ENCODE results near the gene ERF. TPM values are rescaled to one million over a fixed set of nuclear protein-coding genes. Genes with fewer than 3 reads are reported as not detected.
A peak's percentile ranks its signal among the peaks of the same experiment; 100 is the strongest.

ERF gene
- polyA plus RNA-seq, 1 of the 3 experiments (the other 2 are of a cell fraction) = 89.6 TPM

DNA sequence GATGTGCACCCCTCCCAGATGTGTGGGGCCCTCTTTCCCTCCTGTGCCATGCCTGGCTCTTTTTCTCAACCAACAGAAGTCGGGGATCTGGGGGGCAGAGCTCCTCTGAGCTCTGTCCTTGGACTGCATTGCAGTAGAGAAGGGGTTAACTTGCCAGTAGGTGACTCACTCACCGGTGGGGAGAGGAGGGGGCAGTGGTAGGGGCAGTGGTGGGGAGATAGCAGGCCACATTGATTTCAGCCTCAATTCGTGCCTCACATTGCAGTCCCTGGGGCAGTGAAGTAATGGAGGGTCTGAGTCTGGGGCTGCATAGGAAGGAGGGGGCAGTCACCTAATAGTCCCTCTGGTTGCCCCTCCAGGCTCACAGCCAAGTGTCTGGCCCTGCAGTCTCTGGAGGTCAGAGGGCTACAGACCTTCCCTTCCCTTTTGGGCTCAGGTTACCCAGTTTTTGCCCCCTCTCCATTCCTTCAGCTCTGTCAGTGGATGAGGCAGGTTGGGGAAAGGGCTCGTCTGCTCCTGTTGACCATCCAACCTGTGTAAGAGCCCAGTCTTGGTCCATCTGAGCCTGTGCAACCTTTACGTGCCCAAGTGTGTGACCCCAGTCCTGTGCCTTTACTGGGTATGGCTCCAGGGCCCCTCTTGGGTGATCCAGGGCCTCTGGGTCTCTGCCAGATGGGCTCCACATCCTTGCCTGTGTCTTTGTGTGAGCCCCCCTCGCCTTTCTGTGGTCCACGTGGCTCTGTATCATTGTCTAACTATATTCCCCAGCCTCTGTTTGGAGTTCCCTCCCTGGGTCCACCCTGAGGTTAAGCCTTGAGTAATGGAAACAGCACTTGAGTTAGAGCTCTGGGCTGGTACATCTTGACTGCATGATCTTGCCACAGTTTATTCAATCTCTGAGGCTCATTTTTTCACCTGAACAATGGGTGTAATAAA, 27.2 kb upstream of the ERF start (continued):
- TF ChIP-seq ELF1 (IDR thresholded peaks at IDR 0.05) (no peak), RCOR1 (IDR thresholded peaks at IDR 0.05; ENCODE audit: low read length) (no peak), RAD21 (IDR thresholded peaks at IDR 0.05; ENCODE audit: low read length) (no peak)
- TF ChIP-seq, protein P1, sequence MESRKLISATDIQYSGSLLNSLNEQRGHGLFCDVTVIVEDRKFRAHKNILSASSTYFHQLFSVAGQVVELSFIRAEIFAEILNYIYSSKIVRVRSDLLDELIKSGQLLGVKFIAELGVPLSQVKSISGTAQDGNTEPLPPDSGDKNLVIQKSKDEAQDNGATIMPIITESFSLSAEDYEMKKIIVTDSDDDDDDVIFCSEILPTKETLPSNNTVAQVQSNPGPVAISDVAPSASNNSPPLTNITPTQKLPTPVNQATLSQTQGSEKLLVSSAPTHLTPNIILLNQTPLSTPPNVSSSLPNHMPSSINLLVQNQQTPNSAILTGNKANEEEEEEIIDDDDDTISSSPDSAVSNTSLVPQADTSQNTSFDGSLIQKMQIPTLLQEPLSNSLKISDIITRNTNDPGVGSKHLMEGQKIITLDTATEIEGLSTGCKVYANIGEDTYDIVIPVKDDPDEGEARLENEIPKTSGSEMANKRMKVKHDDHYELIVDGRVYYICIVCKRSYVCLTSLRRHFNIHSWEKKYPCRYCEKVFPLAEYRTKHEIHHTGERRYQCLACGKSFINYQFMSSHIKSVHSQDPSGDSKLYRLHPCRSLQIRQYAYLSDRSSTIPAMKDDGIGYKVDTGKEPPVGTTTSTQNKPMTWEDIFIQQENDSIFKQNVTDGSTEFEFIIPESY (IDR thresholded peaks at IDR 0.05; ENCODE audit: borderline replicate concordance, low read depth) = no peak
- TF ChIP-seq, protein P2, sequence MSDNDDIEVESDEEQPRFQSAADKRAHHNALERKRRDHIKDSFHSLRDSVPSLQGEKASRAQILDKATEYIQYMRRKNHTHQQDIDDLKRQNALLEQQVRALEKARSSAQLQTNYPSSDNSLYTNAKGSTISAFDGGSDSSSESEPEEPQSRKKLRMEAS (IDR thresholded peaks at IDR 0.05; ENCODE audit: low read depth) = peak; percentile 67

DNA sequence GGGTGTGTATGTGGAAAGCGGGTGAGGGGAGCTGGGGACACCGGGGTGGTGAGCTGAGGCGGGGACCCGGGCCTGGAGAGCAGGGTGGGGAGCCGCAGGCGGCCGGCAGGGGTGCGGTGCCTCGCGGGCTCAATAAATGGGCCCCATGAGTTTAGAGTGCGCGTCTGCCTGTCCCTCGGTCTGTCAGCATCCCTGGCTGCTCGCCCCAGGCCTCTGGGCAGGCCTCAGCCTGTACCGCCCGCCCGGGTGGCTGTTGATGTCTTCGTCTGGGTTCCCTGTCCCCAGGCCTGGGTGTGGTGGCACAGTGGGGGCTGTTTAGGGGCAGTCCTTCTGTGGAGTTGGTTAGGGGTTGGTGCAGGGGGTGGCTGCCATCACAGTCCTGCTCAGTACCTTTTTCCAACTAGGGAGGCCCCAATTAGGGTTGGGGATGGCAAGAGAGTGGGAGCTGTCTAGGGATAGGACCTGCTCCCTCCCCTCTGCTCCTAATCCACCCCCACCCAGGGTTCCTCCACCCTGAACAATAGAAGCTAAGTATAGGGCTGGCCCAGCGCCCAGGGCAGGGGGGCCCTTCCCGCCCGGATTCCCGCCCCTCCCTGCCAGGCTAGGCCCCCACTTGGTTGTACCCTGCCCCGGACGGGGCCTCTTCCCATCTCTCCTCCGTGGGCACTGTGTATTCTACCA, 26.4 kb upstream of the ERF start:
- Histone ChIP-seq H3K4me1 (ENCODE audit: control insufficient read depth in 1 of 2, insufficient read depth in 2 of 2, low read depth in 1 of 2, low read length in 1 of 2) (peaks cover 57 to 73% of the 10 kb centered on the region in 2 experiments), H3K9me2 (no peaks in the 10 kb centered on the region), H4K20me1 (ENCODE audit: insufficient read depth) (peaks cover 17% of the 10 kb centered on the region; the same call in 1 of the 2 replicates), H3K27ac (ENCODE audit: low read depth in 2 of 2, low read length in 1 of 2) (peak overlapping the region; percentile 93 to 96), H3F3A (replicated peaks; ENCODE audit: insufficient read depth) (peaks cover 50% of the 10 kb centered on the region), H3K79me2 (ENCODE audit: insufficient read depth) (peaks cover 64% of the 10 kb centered on the region), H3K4me2 (peak overlapping the region; percentile 97), H3K36me3 (replicated peaks in 1 of 2; ENCODE audit: control insufficient read depth in 1 of 2, insufficient read depth in 2 of 2, low read length in 1 of 2) (peaks cover 0 to 5% of the 10 kb centered on the region in 2 experiments), H2AFZ (ENCODE audit: low read depth) (no peak overlapping the region), H3K4me3 (ENCODE audit: low read depth in 2 of 2, low read length in 1 of 2) (peak overlapping the region; percentile 58 to 69), H3K9me3 (no peaks in the 10 kb centered on the region), H3K9ac (peak overlapping the region; percentile 65), H3K27me3 (ENCODE audit: insufficient read depth) (no peaks in the 10 kb centered on the region)
- CTCF ChIA-PET = interaction anchor here (0.9 to 7.1 kb wide), 6 partner anchors 11 to 283 kb away, joined by 3 to 205 read pairs (median 4); partner anchors contain the start of gene GSK3A
- DNase-seq = no peak
- 5% methylated on average over 16 of the region's 25 CpGs for WGBS (ENCODE audit: low lambda C conversion rate)
- POLR2A ChIA-PET = interaction anchor here (0.7 to 4.2 kb wide), 3 partner anchors 26 to 37 kb away, joined by 3 to 35 read pairs (median 5); partner anchors contain the start of gene ERF
- no peak for TF ChIP-seq RFX5 (IDR thresholded peaks at IDR 0.05; ENCODE audit: low read length)
- no peak for TF ChIP-seq CHD2 (IDR thresholded peaks at IDR 0.05; ENCODE audit: low read length, partially characterized antibody)
- no peak for TF ChIP-seq TEAD4 (IDR thresholded peaks at IDR 0.05; ENCODE audit: borderline replicate concordance, insufficient read depth)
- no peak for TF ChIP-seq MEF2A (IDR thresholded peaks at IDR 0.05; ENCODE audit: borderline replicate concordance, low read depth)
- no peak for TF ChIP-seq SMC3 (IDR thresholded peaks at IDR 0.05; ENCODE audit: low read depth, low read length)
- peak; percentile 62; the same call in 1 of the 2 replicates for TF ChIP-seq NFIC (IDR thresholded peaks at IDR 0.05; ENCODE audit: borderline replicate concordance)
- TF ChIP-seq, protein P1 (IDR thresholded peaks at IDR 0.05; ENCODE audit: borderline replicate concordance, low read depth) = 0 out of 2 replicates have a peak, but pooled peaks have one; percentile 20
- TF ChIP-seq, protein P3, sequence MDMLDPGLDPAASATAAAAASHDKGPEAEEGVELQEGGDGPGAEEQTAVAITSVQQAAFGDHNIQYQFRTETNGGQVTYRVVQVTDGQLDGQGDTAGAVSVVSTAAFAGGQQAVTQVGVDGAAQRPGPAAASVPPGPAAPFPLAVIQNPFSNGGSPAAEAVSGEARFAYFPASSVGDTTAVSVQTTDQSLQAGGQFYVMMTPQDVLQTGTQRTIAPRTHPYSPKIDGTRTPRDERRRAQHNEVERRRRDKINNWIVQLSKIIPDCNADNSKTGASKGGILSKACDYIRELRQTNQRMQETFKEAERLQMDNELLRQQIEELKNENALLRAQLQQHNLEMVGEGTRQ (IDR thresholded peaks at IDR 0.05; ENCODE audit: borderline replicate concordance, low read depth, low read length) = no peak
- TF ChIP-seq FOXJ3 (CRISPR knock-in tag; IDR thresholded peaks at IDR 0.05) = no peak
- no peak for TF ChIP-seq RAD21 (IDR thresholded peaks at IDR 0.05; ENCODE audit: low read length)
- TF ChIP-seq JUND (IDR thresholded peaks at IDR 0.05) = no peak
- TF ChIP-seq SIN3A (IDR thresholded peaks at IDR 0.05; ENCODE audit: borderline replicate concordance, low read depth, low read length) = no peak
- TF ChIP-seq RXRA (IDR thresholded peaks at IDR 0.05; ENCODE audit: borderline replicate concordance, low read depth) = no peak
- TF ChIP-seq MXI1 (IDR thresholded peaks at IDR 0.05; ENCODE audit: low read depth, low read length) = no peak; the same call in 1 of the 2 replicates

Measured in SK-N-SH (cell line).